Measurements from ENCODE around the gene CTRL. TPM values are rescaled to one million over a fixed set of nuclear protein-coding genes. Genes with fewer than 3 reads are reported as not detected.

The CTRL gene
- total RNA-seq, 1 experiment from 2014 or later: 1.3 TPM

DNA sequence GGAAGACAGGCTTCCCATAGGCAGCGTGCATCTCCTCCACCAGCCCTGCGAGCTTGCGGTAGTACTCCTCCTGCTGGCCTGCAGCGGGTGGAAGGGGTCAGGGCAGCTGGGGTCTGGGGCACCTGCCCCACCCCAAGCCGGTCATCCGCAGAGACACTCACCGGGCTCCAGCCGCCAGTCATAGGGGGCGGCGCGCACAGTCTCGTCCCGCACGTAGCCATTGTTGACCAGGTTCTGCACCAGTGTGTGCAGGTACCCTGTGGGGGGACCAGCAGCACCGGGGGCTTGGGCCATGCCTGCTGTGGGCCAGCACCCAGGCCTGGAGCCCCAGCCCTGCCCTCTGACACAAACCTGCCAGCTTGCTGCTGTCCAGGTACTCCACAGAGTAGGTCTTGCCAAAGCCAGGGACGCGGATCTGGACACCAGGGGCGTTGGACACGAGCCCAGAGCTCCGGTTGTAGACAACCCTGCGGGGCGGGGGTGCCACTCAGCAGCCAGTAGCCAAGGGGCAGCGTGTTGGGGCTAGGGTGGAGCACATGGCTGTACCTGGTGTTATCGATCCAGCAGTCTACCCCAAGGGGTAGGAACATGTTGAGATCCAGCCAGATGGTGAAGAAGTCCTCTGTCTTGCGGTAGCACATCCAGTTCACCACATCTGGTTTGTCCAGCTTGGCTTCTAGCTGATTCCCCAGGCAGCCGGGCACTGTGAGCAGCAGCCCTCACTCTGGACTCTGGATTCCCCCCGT is 11.0 kb upstream of the CTRL start:
- ChIA-PET CTCF (interaction anchor here (0.5 kb wide), 1 partner anchor 98 kb away, joined by 3 read pairs; no protein-coding TSS in a partner anchor), POLR2A (ENCODE audit: unreplicated experiment) (interaction anchor here (0.6 kb wide), 1 partner anchor 222 kb away, joined by 4 read pairs; no protein-coding TSS in a partner anchor)
- no peak overlapping the region for H3K4me3 ChIP-seq
- DNase-seq: no peak
- no peak overlapping the region for H3K27ac ChIP-seq
- intact Hi-C loops (cut with micrococcal nuclease; ENCODE audit: unreplicated experiment): loop anchor here (10.0 kb wide), 1 partner anchor 102 kb away; no protein-coding TSS in a partner anchor
- BruUV-seq (replicated peaks): no TSS peak
- peaks cover 20% of the 10 kb centered on the region for H3F3A ChIP-seq (ENCODE audit: insufficient read depth, low read depth)
- no peaks in the 10 kb centered on the region for H3K9me2 ChIP-seq (ENCODE audit: insufficient read depth)
- no peaks in the 10 kb centered on the region for H3K36me3 ChIP-seq (ENCODE audit: low read depth)
- H3K4me1 ChIP-seq (replicated peaks; ENCODE audit: insufficient read depth): no peaks in the 10 kb centered on the region
- no peaks in the 10 kb centered on the region for H3K79me2 ChIP-seq (ENCODE audit: low read depth)
- H3K9me3 ChIP-seq (ENCODE audit: insufficient read depth, low read depth): no peaks in the 10 kb centered on the region
- H3K27me3 ChIP-seq (ENCODE audit: insufficient read depth, low read depth): no peaks in the 10 kb centered on the region
- TF ChIP-seq, protein P1, sequence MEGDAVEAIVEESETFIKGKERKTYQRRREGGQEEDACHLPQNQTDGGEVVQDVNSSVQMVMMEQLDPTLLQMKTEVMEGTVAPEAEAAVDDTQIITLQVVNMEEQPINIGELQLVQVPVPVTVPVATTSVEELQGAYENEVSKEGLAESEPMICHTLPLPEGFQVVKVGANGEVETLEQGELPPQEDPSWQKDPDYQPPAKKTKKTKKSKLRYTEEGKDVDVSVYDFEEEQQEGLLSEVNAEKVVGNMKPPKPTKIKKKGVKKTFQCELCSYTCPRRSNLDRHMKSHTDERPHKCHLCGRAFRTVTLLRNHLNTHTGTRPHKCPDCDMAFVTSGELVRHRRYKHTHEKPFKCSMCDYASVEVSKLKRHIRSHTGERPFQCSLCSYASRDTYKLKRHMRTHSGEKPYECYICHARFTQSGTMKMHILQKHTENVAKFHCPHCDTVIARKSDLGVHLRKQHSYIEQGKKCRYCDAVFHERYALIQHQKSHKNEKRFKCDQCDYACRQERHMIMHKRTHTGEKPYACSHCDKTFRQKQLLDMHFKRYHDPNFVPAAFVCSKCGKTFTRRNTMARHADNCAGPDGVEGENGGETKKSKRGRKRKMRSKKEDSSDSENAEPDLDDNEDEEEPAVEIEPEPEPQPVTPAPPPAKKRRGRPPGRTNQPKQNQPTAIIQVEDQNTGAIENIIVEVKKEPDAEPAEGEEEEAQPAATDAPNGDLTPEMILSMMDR (conservative IDR thresholded peaks at IDR 0.05): no peak
- TF ChIP-seq EZH2 (IDR thresholded peaks at IDR 0.05; ENCODE audit: low read depth): no peak
- H3K4me2 ChIP-seq: no peak overlapping the region
- no peak overlapping the region for H2AFZ ChIP-seq
- H4K20me1 ChIP-seq (ENCODE audit: insufficient read depth): peaks cover 14% of the 10 kb centered on the region

DNA sequence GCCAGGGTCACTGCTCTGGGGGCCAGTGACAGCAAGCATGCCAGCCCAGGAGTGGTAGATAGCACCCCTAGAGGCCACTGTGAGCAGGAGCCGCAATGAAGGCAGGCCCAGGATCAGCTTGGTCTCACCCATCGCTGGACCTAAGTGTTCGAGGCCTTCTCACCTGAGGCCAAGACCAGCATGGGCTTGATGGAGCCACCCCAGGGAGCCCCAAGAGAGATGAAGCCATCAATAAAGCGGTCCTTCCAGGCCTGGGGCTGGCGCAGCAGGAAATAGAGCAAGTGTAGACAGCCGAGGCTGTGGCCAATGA is 10.5 kb upstream of the CTRL start:
- intact Hi-C loops (cut with micrococcal nuclease; ENCODE audit: unreplicated experiment): loop anchor here (10.0 kb wide), 1 partner anchor 103 kb away; no protein-coding TSS in a partner anchor
- Histone ChIP-seq H3K36me3 (ENCODE audit: low read depth) (no peaks in the 10 kb centered on the region), H4K20me1 (ENCODE audit: insufficient read depth) (peaks cover 14% of the 10 kb centered on the region), H3F3A (ENCODE audit: insufficient read depth, low read depth) (peaks cover 20% of the 10 kb centered on the region), H3K27me3 (ENCODE audit: insufficient read depth, low read depth) (no peaks in the 10 kb centered on the region), H3K27ac (no peak overlapping the region), H2AFZ (no peak overlapping the region), H3K9me3 (ENCODE audit: insufficient read depth, low read depth) (no peaks in the 10 kb centered on the region), H3K4me2 (no peak overlapping the region), H3K79me2 (ENCODE audit: low read depth) (peaks cover 3% of the 10 kb centered on the region), H3K4me1 (replicated peaks; ENCODE audit: insufficient read depth) (peaks cover 3% of the 10 kb centered on the region; the same call in 1 of the 2 replicates), H3K4me3 (no peak overlapping the region), H3K9me2 (ENCODE audit: insufficient read depth) (no peaks in the 10 kb centered on the region)
- peak in 1 of 2 experiments; percentile 38 for DNase-seq
- TF ChIP-seq EZH2 (IDR thresholded peaks at IDR 0.05; ENCODE audit: low read depth): no peak
- TF ChIP-seq, protein P1 (conservative IDR thresholded peaks at IDR 0.05): peak; percentile 76
- POLR2A ChIA-PET (ENCODE audit: unreplicated experiment): interaction anchor here (0.6 kb wide), 1 partner anchor 222 kb away, joined by 4 read pairs; no protein-coding TSS in a partner anchor
- no TSS peak for BruUV-seq (replicated peaks)
- CTCF ChIA-PET: no interaction called here

DNA sequence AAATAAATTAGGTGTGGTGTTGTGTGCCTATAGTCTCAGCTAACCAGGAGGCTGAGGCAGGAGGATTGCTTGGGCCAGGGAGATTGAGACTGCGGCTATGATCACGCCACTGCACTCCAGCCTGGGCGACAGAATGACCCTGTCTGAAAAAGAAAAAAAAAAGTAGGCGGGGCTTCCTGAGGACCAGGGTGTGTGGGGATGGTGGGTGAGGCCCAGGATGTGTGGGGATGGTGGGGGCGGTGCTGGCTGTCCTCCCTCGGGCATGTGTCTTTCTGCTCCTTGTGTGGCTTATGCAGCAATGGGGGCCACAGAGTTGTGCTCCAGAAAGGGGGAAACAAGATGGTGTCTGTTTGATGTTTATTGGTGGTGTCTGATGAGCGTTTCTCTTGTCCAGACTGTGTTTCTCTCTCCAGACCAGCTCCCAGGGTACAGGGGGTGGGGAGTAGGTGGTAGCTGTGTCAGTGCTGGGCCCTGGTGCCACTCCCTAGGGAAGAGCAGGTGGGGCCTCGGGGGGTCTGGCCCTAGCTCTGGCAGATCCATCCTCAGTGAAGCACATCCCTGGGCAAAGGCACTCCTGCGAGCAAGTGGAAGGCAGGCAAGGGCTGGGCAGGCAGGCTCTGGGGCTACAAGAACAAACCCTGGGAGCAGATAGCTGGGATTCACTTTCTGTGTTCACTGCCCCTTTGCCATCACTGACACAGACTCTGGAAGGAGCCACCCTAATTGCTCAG is 10.0 kb upstream of the CTRL start:
- TF ChIP-seq, protein P1 (conservative IDR thresholded peaks at IDR 0.05): no peak
- no peak for TF ChIP-seq EZH2 (IDR thresholded peaks at IDR 0.05; ENCODE audit: low read depth)
- peaks cover 20% of the 10 kb centered on the region for H3F3A ChIP-seq (ENCODE audit: insufficient read depth, low read depth)
- H3K27me3 ChIP-seq (ENCODE audit: insufficient read depth, low read depth): no peaks in the 10 kb centered on the region
- H3K36me3 ChIP-seq (ENCODE audit: low read depth): no peaks in the 10 kb centered on the region
- H3K4me1 ChIP-seq (replicated peaks; ENCODE audit: insufficient read depth): peaks cover 6% of the 10 kb centered on the region; the same call in 1 of the 2 replicates
- H3K4me3 ChIP-seq: no peak overlapping the region
- DNase-seq: no peak
- no peak overlapping the region for H2AFZ ChIP-seq
- ChIA-PET CTCF (no interaction called here), POLR2A (ENCODE audit: unreplicated experiment) (interaction anchor here (0.6 kb wide), 2 partner anchors 124 to 221 kb away, joined by 4 read pairs; no protein-coding TSS in a partner anchor)
- no peak overlapping the region for H3K27ac ChIP-seq
- H3K79me2 ChIP-seq (ENCODE audit: low read depth): peaks cover 8% of the 10 kb centered on the region
- intact Hi-C loops (cut with micrococcal nuclease; ENCODE audit: unreplicated experiment): loop anchor here (10.0 kb wide), 1 partner anchor 103 kb away; no protein-coding TSS in a partner anchor
- H3K9me3 ChIP-seq (ENCODE audit: insufficient read depth, low read depth): no peaks in the 10 kb centered on the region
- H3K9me2 ChIP-seq (ENCODE audit: insufficient read depth): no peaks in the 10 kb centered on the region
- H4K20me1 ChIP-seq (ENCODE audit: insufficient read depth): peaks cover 14% of the 10 kb centered on the region
- BruUV-seq (replicated peaks): no TSS peak
- no peak overlapping the region for H3K4me2 ChIP-seq
